A673 (cell line): ENCODE data around the gene ATRAID.

Source experiments
- CTCF ChIP-seq: fragments of 300-800, 200-600 bp; sonication (generic); conservative IDR thresholded peaks from 2 replicates; pipeline ENCODE4 v1.5.1; 2017; ENCODE audit warnings: low read depth, mild to moderate bottlenecking, antibody characterized with exemption, low read length, moderate library complexity, mixed read lengths
- EZH2 ChIP-seq: fragments of 200-600 bp; sonication (generic); IDR thresholded peaks from 2 replicates; pipeline ENCODE4 v1.6.1; 2017; ENCODE audit warnings: borderline replicate concordance, low read depth, mild to moderate bottlenecking, mixed read lengths, antibody characterized with exemption, low read length; ENCODE audit not compliant: poor library complexity, severe bottlenecking

DNA sequence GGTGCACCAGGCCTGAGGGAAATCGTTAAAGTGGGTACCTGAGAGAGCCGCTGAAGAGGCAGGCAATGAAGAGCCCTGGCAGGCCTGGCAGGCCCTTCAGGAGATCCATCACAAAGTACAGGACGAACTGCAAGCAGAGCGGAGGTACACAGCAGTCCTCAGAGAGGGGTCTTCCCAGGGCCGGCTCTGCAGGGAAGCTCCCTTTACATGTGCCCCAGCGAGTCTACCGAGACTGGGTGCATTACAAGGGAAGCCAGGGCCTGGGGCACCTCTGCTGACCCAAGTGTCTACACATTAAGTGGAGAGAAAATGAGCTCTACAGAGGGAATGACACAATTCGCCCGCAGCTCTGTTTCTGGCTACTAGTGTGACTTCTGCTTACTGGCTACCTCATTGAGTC lies 8.1 kb upstream of the ATRAID start:
- TF ChIP-seq CTCF (no peak), EZH2 (no peak)
